Heart left ventricle (tissue), 16 donors: ENCODE measurements around the gene ENO1. TPM values are rescaled to one million over a fixed set of nuclear protein-coding genes. Genes with fewer than 3 reads are reported as not detected.

Experiments used
- ATAC-seq, 4 donors: fragments of 200-7000 bp; cut with Tn5 transposase; one replicate each; pipeline ENCODE4 v1.9.1; 2020 to 2022; ENCODE audit warnings: moderate library complexity in 4 of 4, mild to moderate bottlenecking in 3 of 4, moderate number of reproducible peaks in 1 of 4
- DNase-seq, 5 donors: peaks; one replicate each; pipeline ENCODE4 v3.0.0-alpha.2; 2020
- H3K27ac ChIP-seq, 12 donors: fragments of 200-600 bp; sonication (generic) in 4 of 12; one replicate each; pipeline versions ENCODE4 v1.5.0 to v1.8.0; 2016 to 2022; ENCODE audit warnings: mild to moderate bottlenecking in 2 of 12
- H3K27me3 ChIP-seq, 9 donors: fragments of 200-600 bp; sonication (generic) in 2 of 9; one replicate each; pipeline versions ENCODE4 v1.5.1 to v1.8.0; 2016 to 2022; ENCODE audit warnings: mild to moderate bottlenecking in 3 of 9
- H3K36me3 ChIP-seq, 9 donors: fragments of 200-600 bp; sonication (generic) in 2 of 9; one replicate each; pipeline versions ENCODE4 v1.5.0 to v1.8.0; 2018 to 2022; ENCODE audit warnings: mild to moderate bottlenecking in 2 of 9
- H3K4me1 ChIP-seq, 12 donors: fragments of 200-600 bp; sonication (generic) in 4 of 12; one replicate each; pipeline versions ENCODE4 v1.5.0 to v1.8.0; 2016 to 2022; ENCODE audit warnings: mild to moderate bottlenecking in 3 of 12
- H3K4me3 ChIP-seq, 12 donors: fragments of 200-600 bp; sonication (generic) in 4 of 12; one replicate each; pipeline versions ENCODE4 v1.5.0 to v1.8.0; 2017 to 2022; ENCODE audit warnings: mild to moderate bottlenecking in 9 of 12, moderate library complexity in 4 of 12
- H3K9me3 ChIP-seq, 12 donors: fragments of 200-600 bp; sonication (generic) in 4 of 12; one replicate each; pipeline versions ENCODE4 v1.5.0 to v1.8.0; 2016 to 2022; ENCODE audit warnings: mild to moderate bottlenecking in 1 of 12
- CTCF ChIP-seq, 12 donors: fragments of 200-600 bp; sonication (generic) in 4 of 12; IDR thresholded peaks; one replicate each; pipeline versions ENCODE4 v1.5.0 to v1.8.0; 2018 to 2022; ENCODE audit warnings: antibody characterized with exemption in 12 of 12, mild to moderate bottlenecking in 5 of 12
- POLR2A ChIP-seq, 2 donors: fragments of 450-650 bp; IDR thresholded peaks; one replicate each; pipeline ENCODE4 v1.6.1; 2017; ENCODE audit warnings: antibody characterized with exemption in 2 of 2, mild to moderate bottlenecking in 2 of 2, moderate library complexity in 2 of 2
- WGBS, 4 donors: extraction: QIAGEN DNeasy Blood & Tissue Kit in 2 of 4; methylation state at CpG; one replicate each; pipeline versions ENCODE4 v1.1.5 to v1.1.7; 2013 to 2018; 5-methylcytosine and 5-hydroxymethylcytosine counted together
- intact Hi-C, 10 donors: fragments of 100-400 bp; cut with DNase I; formaldehyde crosslinking; loops; one replicate each; pipeline versions ENCODE4 v1.11.1 to v1.14.2; 2022
- polyA plus RNA-seq, 2 donors: library from polyadenylated mRNA; stranded (reverse); fragments of 200-250 nt; gene quantifications; one replicate each; pipeline ENCODE4 v1.2.3, GENCODE V29; 2013
- total RNA-seq, 9 donors: library from RNA; depleted of rRNA in 2 of 9; stranded (reverse); fragments of >200 nt in 2 of 9; fragmentation: NEBNext Ultra II Directional in 3 of 9; extraction: Animal tissue kit (Norgen Biotek cat#: 25700) in 3 of 9; gene quantifications; one replicate each; pipeline versions ENCODE4 v1.1.0 to v1.2.4, GENCODE V29; 2016 to 2023
- donor health status: ischemic (EF 13 %, LVEDD 7.1; RV severe dilation, severe dysfunction).
- donor health status: healthy with polysubstance abuse.
- donor health status: DM: no; HTN: yes; CAD: no.
- donor health status: DM: no; HTN: no; CAD: no.
- donor health status: ischemic (EF 25% LVEDD 6.9; RV normal size, moderate dysfunction).
- donor health status: ischemic (EF 25% LVEDD 5.7; RV mildly dilated, moderate dysfunction).
- donor health status: healthy.
- donor health status: DM: yes; HTN: yes; CAD: no.
- donor health status: ischemic (EF 35%, LVEDD 5.7; RV mildly dilated, moderate dysfunction).
- donor health status: nonischemic (EF 11% LVEDD 7.7; RV severe dilation, severe dysfunction).
- donor health status: DM: yes; HTN: yes; CAD: no.
- donor health status: PGD.
- donor health status: ischemic (EF 29% LVEDD 5.4; RV normal size, mild dysfunction).
- donor health status: nonischemic (EF 23%, LVEDD 6.1; RV moderate dilation, normal function).

Gene ENO1
- total and polyA plus RNA-seq, 11 donors = 71.1 to 557 (median 174) TPM

- peaks cover 0 to 53% (median 32%) of the 10 kb centered on the region in 12 donors for H3K4me1 ChIP-seq
- H3K27me3 ChIP-seq = no peaks in the 10 kb centered on the region
- 2 to 3% (median 3%) methylated on average over 3 of the region's 3 CpGs for WGBS, 4 donors
- DNase-seq (no peak), ATAC-seq (no peak)
- intact Hi-C loops = loop anchor here in 2 of 10 donors (5.0 kb wide), 1 partner anchor 41 kb away; no protein-coding TSS in a partner anchor
- peak overlapping the region in 11 of 12 donors; percentile 91 to 96 (median 95) for H3K27ac ChIP-seq
- TF ChIP-seq POLR2A (IDR thresholded peaks at IDR 0.05) = no peak
- no peak for TF ChIP-seq CTCF (IDR thresholded peaks at IDR 0.05)
- H3K9me3 ChIP-seq = no peaks in the 10 kb centered on the region
- no peaks in the 10 kb centered on the region for H3K36me3 ChIP-seq
- H3K4me3 ChIP-seq = peak overlapping the region; percentile 49 to 90 (median 78)
Observed at GRCh38 chr1:8816264-8816663, 62.2 kb downstream of the ENO1 start.

GRCh38 chr1:8815582-8816151 is 62.8 kb downstream of the ENO1 start:
- intact Hi-C loops = loop anchor here in 2 of 10 donors (5.0 kb wide), 1 partner anchor 42 kb away; no protein-coding TSS in a partner anchor
- no peak for ATAC-seq
- Histone ChIP-seq H3K4me1 (peaks cover 0 to 53% (median 32%) of the 10 kb centered on the region in 12 donors), H3K9me3 (no peaks in the 10 kb centered on the region), H3K4me3 (peak overlapping the region in 10 of 12 donors; percentile 69 to 90 (median 78)), H3K27ac (peak overlapping the region in 11 of 12 donors; percentile 91 to 96 (median 95)), H3K36me3 (no peaks in the 10 kb centered on the region), H3K27me3 (no peaks in the 10 kb centered on the region)
- WGBS, 4 donors = 1 to 6% (median 4%) methylated on average over 2 of the region's 2 CpGs
- DNase-seq = no peak
- TF ChIP-seq POLR2A (IDR thresholded peaks at IDR 0.05) (no peak), CTCF (IDR thresholded peaks at IDR 0.05) (no peak)

DNA sequence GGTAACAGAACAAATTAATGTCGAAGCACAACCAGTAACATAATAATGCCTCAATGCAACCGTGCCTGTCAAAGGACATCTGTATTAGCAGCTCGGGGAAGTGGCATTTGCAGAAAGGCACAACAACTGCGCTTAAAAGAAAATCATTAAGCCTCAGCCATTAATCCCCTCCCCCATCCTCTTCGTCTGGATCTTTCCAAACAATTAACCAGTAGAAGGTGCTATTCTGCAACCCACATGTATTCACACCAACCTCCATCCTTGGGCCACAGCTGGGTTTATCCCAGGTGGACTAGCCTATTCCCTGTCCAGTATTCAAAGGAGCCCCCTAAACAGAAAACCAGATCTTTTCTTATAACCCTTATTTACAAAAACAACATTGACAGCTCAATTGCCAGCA is 63.6 kb downstream of the ENO1 start:
- Histone ChIP-seq H3K36me3 (no peaks in the 10 kb centered on the region), H3K4me1 (peaks cover 0 to 53% (median 32%) of the 10 kb centered on the region in 12 donors), H3K27me3 (no peaks in the 10 kb centered on the region), H3K4me3 (peak overlapping the region in 2 of 12 donors; percentile 78 to 85), H3K9me3 (no peaks in the 10 kb centered on the region), H3K27ac (peak overlapping the region in 7 of 12 donors; percentile 21 to 96 (median 94))
- no peak for ATAC-seq
- intact Hi-C loops = loop anchor here in 3 of 10 donors (5.0 kb wide), 2 partner anchors 32 to 42 kb away; no protein-coding TSS in a partner anchor
- WGBS, 4 donors = 48 to 59% (median 54%) methylated on average over 5 of the region's 5 CpGs
- peak in 6 of 12 donors; percentile 19 to 45 (median 30) for TF ChIP-seq CTCF (IDR thresholded peaks at IDR 0.05)
- no peak for TF ChIP-seq POLR2A (IDR thresholded peaks at IDR 0.05)
- DNase-seq = peak in 1 of 5 donors; percentile 15

DNA sequence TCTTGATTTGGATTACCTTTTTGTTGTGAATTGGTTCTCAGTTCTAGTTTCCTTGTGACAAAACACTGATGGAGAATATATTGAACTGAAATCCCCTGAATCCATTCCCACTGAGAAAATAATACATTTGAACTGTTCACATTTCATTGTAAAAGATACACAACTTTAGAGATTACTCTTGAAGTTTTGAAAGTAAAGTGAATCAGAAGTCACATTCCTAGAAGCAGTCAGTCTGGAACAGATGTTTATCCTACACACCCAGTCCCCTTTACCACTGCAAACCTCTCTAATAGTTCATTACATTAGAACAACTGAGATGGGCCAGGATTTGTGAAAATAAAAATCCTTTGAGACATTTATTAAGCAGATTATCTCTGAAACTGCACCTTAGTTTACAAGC is 64.5 kb downstream of the ENO1 start:
- Histone ChIP-seq H3K27me3 (no peaks in the 10 kb centered on the region), H3K4me1 (peaks cover 0 to 53% (median 32%) of the 10 kb centered on the region in 12 donors), H3K27ac (peak overlapping the region in 2 of 12 donors; percentile 63 to 96), H3K36me3 (no peaks in the 10 kb centered on the region), H3K9me3 (no peaks in the 10 kb centered on the region), H3K4me3 (no peak overlapping the region)
- DNase-seq (no peak), ATAC-seq (no peak)
- intact Hi-C loops = loop anchor here in 1 of 10 donors (5.0 kb wide), 1 partner anchor 33 kb away; no protein-coding TSS in a partner anchor
- TF ChIP-seq POLR2A (IDR thresholded peaks at IDR 0.05) (no peak), CTCF (IDR thresholded peaks at IDR 0.05) (no peak)
